ENCODE data around the gene ZDHHC16.

The ZDHHC16 gene

GRCh38 chr10:97479939-97480338, 34.0 kb downstream of the ZDHHC16 start:
- no peak for DNase-seq (ENCODE audit: low read depth in 2 of 2)

GRCh38 chr10:97481071-97481470, 35.1 kb downstream of the ZDHHC16 start:
- no peak for DNase-seq (ENCODE audit: low read depth in 2 of 2)

- no peak for DNase-seq (ENCODE audit: low read depth in 2 of 2)
Measured at GRCh38 chr10:97482381-97482780, 36.4 kb downstream of the ZDHHC16 start.

GRCh38 chr10:97483506-97483905, 37.5 kb downstream of the ZDHHC16 start:
- DNase-seq (ENCODE audit: low read depth in 2 of 2) = no peak

GRCh38 chr10:97483921-97484320, 37.9 kb downstream of the ZDHHC16 start:
- DNase-seq (ENCODE audit: low read depth in 2 of 2) = no peak

GRCh38 chr10:97485647-97486281, 39.8 kb downstream of the ZDHHC16 start:
- no peak for DNase-seq (ENCODE audit: low read depth in 2 of 2)

GRCh38 chr10:97490592-97490991, 44.6 kb downstream of the ZDHHC16 start:
- no peak for DNase-seq (ENCODE audit: low read depth in 2 of 2)

GRCh38 chr10:97494151-97494550, 48.2 kb downstream of the ZDHHC16 start:
- no peak for DNase-seq (ENCODE audit: low read depth in 2 of 2)

- no peak for DNase-seq (ENCODE audit: low read depth in 2 of 2)
Measured at GRCh38 chr10:97494863-97495506, 49.0 kb downstream of the ZDHHC16 start.

- DNase-seq (ENCODE audit: low read depth in 2 of 2) = peak; percentile 7 to 33
Measured at GRCh38 chr10:97497572-97498075, 51.6 kb downstream of the ZDHHC16 start.

GRCh38 chr10:97498076-97498840, 52.3 kb downstream of the ZDHHC16 start, which contains the start of gene MMS19:
TSS of gene MMS19 (minus strand) at chr10:97498422. CDS start at chr10:97498384, 38 bp downstream.
- DNase-seq (ENCODE audit: low read depth in 2 of 2) = peak; percentile 98 to 99

- DNase-seq (ENCODE audit: low read depth in 2 of 2) = peak; percentile 1 to 4
Measured at GRCh38 chr10:97498841-97499560, 53.0 kb downstream of the ZDHHC16 start, which contains the start of gene UBTD1. TSS of gene UBTD1 (plus strand) at chr10:97498924. CDS start at chr10:97499204, 280 bp downstream.

- DNase-seq (ENCODE audit: low read depth in 2 of 2) = no peak
Measured at GRCh38 chr10:97499561-97500296, 53.8 kb downstream of the ZDHHC16 start.

- DNase-seq (ENCODE audit: low read depth in 2 of 2) = no peak
Measured at GRCh38 chr10:97500297-97500575, 54.3 kb downstream of the ZDHHC16 start.

- no peak for DNase-seq (ENCODE audit: low read depth in 2 of 2)
Measured at GRCh38 chr10:97502916-97503315, 56.9 kb downstream of the ZDHHC16 start.

GRCh38 chr10:97503406-97503805, 57.4 kb downstream of the ZDHHC16 start:
- no peak for DNase-seq (ENCODE audit: low read depth in 2 of 2)

- no peak for DNase-seq (ENCODE audit: low read depth in 2 of 2)
Measured at GRCh38 chr10:97505152-97505551, 59.2 kb downstream of the ZDHHC16 start.

GRCh38 chr10:97506199-97506991, 60.4 kb downstream of the ZDHHC16 start:
- no peak for DNase-seq (ENCODE audit: low read depth in 2 of 2)

Data from stimulated activated CD8-positive, alpha-beta memory T cell treated with anti-CD3 and anti-CD28 coated beads, Interleukin-2, amount 100 ng/mL, for 1 hour (primary cell).